Stimulated activated CD4-positive, alpha-beta T cell treated with anti-CD3 and anti-CD28 coated beads, Interleukin-12 subunit alpha, Interleukin-12 subunit beta, amount 100 ng/mL, for 4 hours (primary cell): ENCODE data around the gene RPE.

Source experiments
- DNase-seq: peaks from one replicate; pipeline ENCODE4 v3.0.0-alpha.2; 2020

Gene RPE

GRCh38 chr2:210003359-210003758, 921 bp downstream of the RPE start:
- no peak for DNase-seq

DNA sequence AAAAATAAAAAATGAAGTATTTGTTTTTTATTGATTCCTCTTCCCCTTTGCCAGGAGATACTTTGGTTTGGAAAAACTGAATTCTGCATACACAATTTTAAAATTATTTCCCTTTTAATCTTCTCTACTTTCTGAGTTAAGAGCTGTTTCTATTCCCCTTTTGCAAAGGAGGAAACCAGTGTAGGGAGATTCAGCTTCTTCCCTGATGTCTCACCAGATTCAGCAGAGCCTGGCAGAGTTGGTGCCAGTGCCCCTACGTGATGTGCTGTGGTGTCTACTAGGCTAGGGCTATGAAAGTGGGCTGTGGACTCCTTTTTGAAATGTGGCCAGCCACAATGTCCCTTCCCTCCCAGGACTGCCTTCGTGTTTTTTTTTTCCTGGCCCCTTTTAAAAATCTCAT, 2.4 kb downstream of the RPE start:
- no peak for DNase-seq

DNA sequence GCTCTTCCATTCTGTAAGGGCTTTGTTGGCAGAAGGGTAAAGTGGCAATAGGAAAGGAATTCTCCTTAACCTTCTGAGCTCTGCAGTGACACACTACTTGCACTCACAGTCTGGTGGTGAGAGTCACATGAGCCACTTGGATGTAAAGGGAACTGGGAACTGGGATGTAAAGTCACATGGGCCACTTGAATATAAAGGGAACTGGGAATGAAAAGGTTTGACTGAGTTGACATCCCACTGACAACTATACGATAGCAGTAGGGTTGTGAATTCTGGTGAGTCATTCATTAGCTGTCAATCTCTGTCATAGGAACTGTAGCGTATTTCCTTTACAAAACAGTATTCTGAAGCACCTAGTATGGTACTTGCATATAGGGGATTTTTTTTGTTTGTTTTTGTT, 5.5 kb downstream of the RPE start:
- DNase-seq = no peak

DNA sequence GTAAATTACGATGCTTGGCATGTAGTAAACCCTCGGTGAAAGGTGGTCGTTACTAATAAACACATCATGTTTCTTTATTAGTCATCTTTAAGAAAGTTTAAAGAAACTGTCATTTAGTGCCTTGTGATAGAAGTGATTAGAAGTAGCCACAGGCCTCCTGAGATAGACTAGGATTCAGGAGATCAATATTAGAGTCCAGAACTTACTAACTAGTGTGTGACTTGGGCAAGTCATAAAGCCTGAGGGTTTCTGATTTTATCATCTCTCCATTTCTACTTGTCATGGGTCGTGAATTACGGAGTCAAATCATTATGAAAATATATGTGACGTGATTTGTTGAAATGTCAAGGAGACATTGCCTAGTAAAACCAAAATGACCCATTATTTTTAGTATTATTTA, 6.7 kb downstream of the RPE start:
- no peak for DNase-seq

DNA sequence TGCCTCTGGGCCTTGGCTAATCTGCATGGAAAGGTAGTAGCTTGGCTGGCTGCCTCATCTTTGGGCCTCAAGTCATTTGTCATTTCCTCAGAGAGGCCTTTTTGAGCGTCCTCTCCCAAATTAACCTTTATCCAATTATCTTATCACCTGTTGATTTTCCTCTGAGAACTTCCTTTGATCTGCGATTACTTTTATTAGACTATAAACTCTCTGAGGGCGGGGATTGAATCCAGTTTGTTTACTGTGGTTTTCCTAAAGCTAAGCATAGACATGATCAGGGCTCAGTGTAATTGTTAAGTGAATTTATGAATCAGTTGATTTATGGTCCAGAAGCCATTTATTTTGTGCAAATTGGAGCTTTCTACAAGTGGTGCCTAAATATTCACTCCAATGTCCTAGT, 7.5 kb downstream of the RPE start:
- no peak for DNase-seq

DNA sequence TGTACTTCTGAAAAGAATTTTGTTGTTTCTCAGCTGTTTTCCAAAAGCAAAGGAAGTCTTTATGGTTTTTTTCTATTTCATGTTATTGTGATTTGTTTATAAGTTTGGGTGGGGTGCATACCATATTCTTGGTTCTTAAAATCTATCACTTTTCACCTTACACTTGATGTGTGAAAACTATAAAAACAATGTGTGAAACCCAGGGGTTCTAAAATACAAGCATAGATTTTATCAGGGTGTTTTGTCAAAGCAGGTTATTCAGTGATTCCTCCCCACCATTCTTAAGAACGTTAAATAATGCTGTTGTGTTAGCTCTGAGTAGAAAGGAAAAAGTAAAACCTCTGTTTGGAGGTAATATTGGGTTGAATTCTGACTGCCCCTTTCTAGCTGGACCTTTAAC, 17.7 kb downstream of the RPE start:
- DNase-seq = no peak

GRCh38 chr2:210022824-210023223, 20.4 kb downstream of the RPE start:
- no peak for DNase-seq

- no peak for DNase-seq
Measured at GRCh38 chr2:210027608-210028007, 25.2 kb downstream of the RPE start.

- DNase-seq = no peak
Measured at GRCh38 chr2:210028178-210028577, 25.7 kb downstream of the RPE start.

DNA sequence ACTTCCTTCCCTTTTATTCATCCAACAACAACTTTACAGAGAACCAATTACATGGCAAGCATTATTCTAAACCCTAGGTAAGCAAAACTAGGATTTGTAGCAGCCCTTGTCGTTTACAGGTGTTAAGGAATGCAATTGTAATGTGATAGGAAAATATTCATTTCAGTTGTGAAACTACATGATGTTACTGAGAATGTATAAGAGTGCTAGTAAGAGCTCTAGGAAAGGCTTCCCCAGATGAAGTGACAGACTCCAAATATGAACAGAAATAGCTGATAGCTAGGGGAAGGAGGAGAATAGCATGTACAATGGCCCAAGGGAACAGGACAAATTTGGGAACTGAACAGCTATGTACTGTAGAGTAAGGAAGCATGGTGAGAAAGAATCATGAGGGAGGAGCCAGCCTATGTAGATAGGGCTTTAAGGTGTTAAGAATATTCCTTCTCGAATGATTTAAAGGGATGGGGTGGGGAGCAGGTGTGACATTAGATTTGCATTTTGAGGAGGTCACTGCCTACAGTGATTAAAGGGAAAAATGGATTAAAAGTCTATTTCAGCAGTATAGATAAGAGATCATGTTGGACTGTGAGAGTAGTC, 31.7 kb downstream of the RPE start:
- DNase-seq = no peak

GRCh38 chr2:210035679-210036078, 33.2 kb downstream of the RPE start:
- DNase-seq = no peak

DNA sequence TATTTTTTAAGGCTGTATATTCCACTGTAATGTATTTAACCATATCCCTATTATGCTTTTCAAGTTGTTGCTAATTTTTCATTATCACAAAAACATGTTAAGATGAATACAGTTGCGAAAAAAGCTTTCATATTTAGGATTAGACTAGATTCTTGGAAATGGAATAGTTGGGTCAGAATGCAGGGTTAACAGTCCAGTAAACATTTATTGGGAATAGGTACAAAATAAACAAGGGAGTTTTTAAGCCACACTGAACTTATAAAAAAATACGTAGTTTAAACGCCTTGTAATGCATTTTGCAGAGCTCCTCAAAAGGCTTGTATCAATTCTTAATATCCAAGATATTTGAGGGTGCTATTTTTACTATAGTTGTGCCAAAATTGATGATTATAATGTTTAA, 35.6 kb downstream of the RPE start:
- DNase-seq = no peak

GRCh38 chr2:210046851-210047500, 44.5 kb downstream of the RPE start:
- DNase-seq = no peak

- no peak for DNase-seq
Measured at GRCh38 chr2:210049831-210050230, 47.4 kb downstream of the RPE start.

- no peak for DNase-seq
Measured at GRCh38 chr2:210050885-210051284, 48.4 kb downstream of the RPE start.

- DNase-seq = no peak
Measured at GRCh38 chr2:210054696-210055095, 52.3 kb downstream of the RPE start.

DNA sequence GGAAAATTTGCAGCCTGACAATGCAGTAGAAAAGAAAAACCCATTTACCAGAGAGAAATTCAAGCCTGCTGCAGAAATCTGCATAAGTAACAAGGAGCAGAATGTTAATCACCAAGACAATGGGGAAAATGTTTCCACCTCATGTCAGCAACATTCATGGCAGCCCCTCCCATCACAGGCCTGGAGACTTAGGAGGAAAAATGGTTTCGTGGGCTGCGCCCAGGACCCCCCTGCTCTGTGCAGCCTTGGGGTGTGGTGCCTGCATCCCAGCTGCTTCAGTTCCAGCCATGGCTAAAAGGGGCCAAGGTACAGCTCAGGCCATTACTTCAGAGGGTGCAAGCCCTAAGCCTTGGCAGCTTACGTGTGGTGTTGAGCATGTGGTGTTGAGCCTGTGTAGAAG, 53.4 kb downstream of the RPE start:
- no peak for DNase-seq

DNA sequence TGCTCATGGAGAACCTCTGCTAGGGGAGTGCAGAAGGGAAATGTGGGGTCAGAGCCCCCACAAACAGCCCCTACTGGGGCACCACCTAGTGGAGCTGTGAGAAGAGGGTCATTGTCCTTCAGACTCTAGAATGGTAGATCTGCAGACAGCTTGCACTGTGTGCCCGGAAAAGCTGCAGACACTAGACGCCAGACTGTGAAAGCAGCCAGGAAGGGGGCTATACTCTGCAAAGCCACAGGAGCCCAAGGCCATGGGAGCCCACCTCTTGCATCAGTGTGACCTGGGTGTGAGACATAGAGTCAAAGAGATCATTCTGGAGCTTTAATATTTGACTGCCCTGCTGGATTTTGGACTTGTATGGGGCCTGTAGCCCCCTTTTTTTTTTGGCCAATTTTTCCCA, 60.9 kb downstream of the RPE start:
- DNase-seq = no peak
